ENCODE measurements around the gene TTF2.
A peak's percentile ranks its signal among the peaks of the same experiment; 100 is the strongest.

TTF2 gene

GRCh38 chr1:117059678-117060440 lies at the start of gene TTF2:
Gene TTF2, plus strand, starts transcription at chr1:117060326. Its CDS starts 21 bp downstream, at chr1:117060347.
- DNase-seq (ENCODE audit: low spot score), result peak; percentile 99

- DNase-seq (ENCODE audit: low spot score), result no peak
Measured at GRCh38 chr1:117011334-117011733, 48.8 kb upstream of the TTF2 start.

GRCh38 chr1:117013309-117013858 lies 46.7 kb upstream of the TTF2 start:
- no peak for DNase-seq (ENCODE audit: low spot score)

- DNase-seq (ENCODE audit: low spot score), result no peak
Measured at GRCh38 chr1:117014209-117014608, 45.9 kb upstream of the TTF2 start.

GRCh38 chr1:117015724-117016123 lies 44.4 kb upstream of the TTF2 start:
- no peak for DNase-seq (ENCODE audit: low spot score)

GRCh38 chr1:117017062-117017461 lies 43.1 kb upstream of the TTF2 start:
- no peak for DNase-seq (ENCODE audit: low spot score)

GRCh38 chr1:117017648-117018047 lies 42.5 kb upstream of the TTF2 start:
- DNase-seq (ENCODE audit: low spot score), result peak; percentile 36

GRCh38 chr1:117020526-117021156 lies 39.5 kb upstream of the TTF2 start:
- peak; percentile 50 for DNase-seq (ENCODE audit: low spot score)

GRCh38 chr1:117022114-117022513 lies 38.0 kb upstream of the TTF2 start:
- DNase-seq (ENCODE audit: low spot score), result no peak

GRCh38 chr1:117025568-117025967 lies 34.6 kb upstream of the TTF2 start:
- no peak for DNase-seq (ENCODE audit: low spot score)

- no peak for DNase-seq (ENCODE audit: low spot score)
Measured at GRCh38 chr1:117026361-117026760, 33.8 kb upstream of the TTF2 start.

GRCh38 chr1:117029685-117030084 lies 30.4 kb upstream of the TTF2 start:
- no peak for DNase-seq (ENCODE audit: low spot score)

- no peak for DNase-seq (ENCODE audit: low spot score)
Measured at GRCh38 chr1:117030271-117030877, 29.8 kb upstream of the TTF2 start.

- no peak for DNase-seq (ENCODE audit: low spot score)
Measured at GRCh38 chr1:117032266-117032665, 27.9 kb upstream of the TTF2 start.

- DNase-seq (ENCODE audit: low spot score), result no peak
Measured at GRCh38 chr1:117032681-117033539, 27.2 kb upstream of the TTF2 start.

GRCh38 chr1:117033772-117034171 lies 26.4 kb upstream of the TTF2 start:
- DNase-seq (ENCODE audit: low spot score), result no peak

GRCh38 chr1:117034791-117035290 lies 25.3 kb upstream of the TTF2 start:
- DNase-seq (ENCODE audit: low spot score), result no peak

GRCh38 chr1:117036018-117036461 lies 24.1 kb upstream of the TTF2 start:
- DNase-seq (ENCODE audit: low spot score), result no peak

GRCh38 chr1:117037802-117038201 lies 22.3 kb upstream of the TTF2 start:
- DNase-seq (ENCODE audit: low spot score), result no peak

- DNase-seq (ENCODE audit: low spot score), result no peak
Measured at GRCh38 chr1:117038236-117038635, 21.9 kb upstream of the TTF2 start.

GRCh38 chr1:117044217-117044616 lies 15.9 kb upstream of the TTF2 start:
- no peak for DNase-seq (ENCODE audit: low spot score)

GRCh38 chr1:117045644-117046043 lies 14.5 kb upstream of the TTF2 start:
- no peak for DNase-seq (ENCODE audit: low spot score)
